ENCODE measurements around the gene SLIT3.

SLIT3 gene

GRCh38 chr5:168656633-168657032 lies 644.3 kb downstream of the SLIT3 start:
- DNase-seq (ENCODE audit: low read depth), result peak; percentile 99
- TF ChIP-seq CTCF (conservative IDR thresholded peaks at IDR 0.05; ENCODE audit: low read depth, low read length), result no peak
- no peak overlapping the region for H3K4me3 ChIP-seq (ENCODE audit: low read length)

GRCh38 chr5:168655316-168655715 lies 645.6 kb downstream of the SLIT3 start:
- no peak for DNase-seq (ENCODE audit: low read depth)
- H3K4me3 ChIP-seq (ENCODE audit: low read length), result no peak overlapping the region
- no peak for TF ChIP-seq CTCF (conservative IDR thresholded peaks at IDR 0.05; ENCODE audit: low read depth, low read length)

- peak; percentile 94 for DNase-seq (ENCODE audit: low read depth)
- H3K4me3 ChIP-seq (ENCODE audit: low read length), result no peak overlapping the region
- no peak for TF ChIP-seq CTCF (conservative IDR thresholded peaks at IDR 0.05; ENCODE audit: low read depth, low read length)
Observed at GRCh38 chr5:168654211-168654721, 646.7 kb downstream of the SLIT3 start.

- no peak for TF ChIP-seq CTCF (conservative IDR thresholded peaks at IDR 0.05; ENCODE audit: low read depth, low read length)
- no peak overlapping the region for H3K4me3 ChIP-seq (ENCODE audit: low read length)
- DNase-seq (ENCODE audit: low read depth), result no peak
Observed at GRCh38 chr5:168653626-168654025, 647.3 kb downstream of the SLIT3 start.

GRCh38 chr5:168651648-168652047 lies 649.3 kb downstream of the SLIT3 start:
- DNase-seq (ENCODE audit: low read depth), result no peak
- TF ChIP-seq CTCF (conservative IDR thresholded peaks at IDR 0.05; ENCODE audit: low read depth, low read length), result no peak
- no peak overlapping the region for H3K4me3 ChIP-seq (ENCODE audit: low read length)

- TF ChIP-seq CTCF (conservative IDR thresholded peaks at IDR 0.05; ENCODE audit: low read depth, low read length), result no peak
- no peak overlapping the region for H3K4me3 ChIP-seq (ENCODE audit: low read length)
- peak; percentile 46 for DNase-seq (ENCODE audit: low read depth)
Observed at GRCh38 chr5:168649306-168649705, 651.6 kb downstream of the SLIT3 start.

GRCh38 chr5:168648576-168648975 lies 652.4 kb downstream of the SLIT3 start:
- H3K4me3 ChIP-seq (ENCODE audit: low read length), result no peak overlapping the region
- no peak for DNase-seq (ENCODE audit: low read depth)
- no peak for TF ChIP-seq CTCF (conservative IDR thresholded peaks at IDR 0.05; ENCODE audit: low read depth, low read length)

Data from retinal pigment epithelial cell (primary cell).